Ascending aorta (tissue), 2 donors: ENCODE measurements around the gene ABCF1. TPM values are rescaled to one million over a fixed set of nuclear protein-coding genes. Genes with fewer than 3 reads are reported as not detected.

Experiments used
- DNase-seq, 2 donors: peaks; one replicate each; pipeline ENCODE4 v3.0.0-alpha.2; 2019; ENCODE audit warnings: low spot score in 2 of 2
- H3K27ac ChIP-seq, 2 donors: fragments of 200-600 bp; sonication (generic); one replicate each; pipeline ENCODE4 v1.5.1; 2016 to 2017; ENCODE audit warnings: mild to moderate bottlenecking in 1 of 2
- H3K27me3 ChIP-seq: fragments of 200-600 bp; sonication (generic); one replicate; pipeline ENCODE4 v1.5.1; 2017
- H3K36me3 ChIP-seq, 2 donors: fragments of 200-600 bp; sonication (generic); one replicate each; pipeline ENCODE4 v1.5.1; 2016
- H3K4me1 ChIP-seq, 2 donors: fragments of 200-600 bp; sonication (generic); one replicate each; pipeline ENCODE4 v1.5.1; 2016 to 2017; ENCODE audit warnings: mild to moderate bottlenecking in 1 of 2
- H3K4me3 ChIP-seq, 2 donors: fragments of 200-600 bp; sonication (generic); one replicate each; pipeline ENCODE4 v1.5.1; 2016 to 2017; ENCODE audit warnings: mild to moderate bottlenecking in 1 of 2
- H3K9me3 ChIP-seq, 2 donors: fragments of 200-600 bp; sonication (generic); one replicate each; pipeline ENCODE4 v1.5.1; 2016
- CTCF ChIP-seq, 3 experiments: fragments of 200-600 bp in 2 of 3; fragments of 450-650 bp in 1 of 3; sonication (generic) in 2 of 3; IDR thresholded peaks; one replicate each; pipeline ENCODE4 v1.5.1; 2016 to 2019; ENCODE audit warnings: antibody characterized with exemption in 3 of 3, mild to moderate bottlenecking in 1 of 3, moderate library complexity in 1 of 3
- intact Hi-C: fragments of 100-400 bp; cut with DNase I; formaldehyde crosslinking; loops from one replicate; pipeline ENCODE4 v1.15.1; 2023
- total RNA-seq: library from RNA; depleted of rRNA; stranded (reverse); fragments of >200 nt; gene quantifications from one replicate; pipeline ENCODE4 v1.1.0, GENCODE V29; 2016

The ABCF1 gene
- total RNA-seq, 1 donor from 2014 or later = 36.6 TPM

GRCh38 chr6:30544666-30545272 is 26.5 kb upstream of the ABCF1 start:
- TF ChIP-seq CTCF (IDR thresholded peaks at IDR 0.05) = peak; percentile 70 to 84 (median 79)
- peak in 1 of 2 donors; percentile 49 for DNase-seq
- H3K4me3 ChIP-seq = no peak overlapping the region
- peaks cover 26 to 31% of the 10 kb centered on the region in 2 donors for H3K36me3 ChIP-seq
- no peaks in the 10 kb centered on the region for H3K27me3 ChIP-seq
- H3K27ac ChIP-seq = no peak overlapping the region
- intact Hi-C loops = loop anchor here (2.0 to 5.0 kb wide), 3 partner anchors 53 to 543 kb away; no protein-coding TSS in a partner anchor
- no peaks in the 10 kb centered on the region for H3K4me1 ChIP-seq
- H3K9me3 ChIP-seq = no peaks in the 10 kb centered on the region

GRCh38 chr6:30547454-30547853 is 23.8 kb upstream of the ABCF1 start:
- Histone ChIP-seq H3K27ac (no peak overlapping the region), H3K9me3 (no peaks in the 10 kb centered on the region), H3K36me3 (peaks cover 48 to 52% of the 10 kb centered on the region in 2 donors), H3K27me3 (no peaks in the 10 kb centered on the region), H3K4me3 (no peak overlapping the region), H3K4me1 (no peaks in the 10 kb centered on the region)
- intact Hi-C loops = no loop called here
- no peak for TF ChIP-seq CTCF (IDR thresholded peaks at IDR 0.05)
- DNase-seq = peak in 1 of 2 donors; percentile 33

- Histone ChIP-seq H3K4me1 (no peaks in the 10 kb centered on the region), H3K36me3 (peaks cover 57 to 62% of the 10 kb centered on the region in 2 donors), H3K27ac (no peak overlapping the region), H3K4me3 (no peak overlapping the region), H3K9me3 (no peaks in the 10 kb centered on the region), H3K27me3 (no peaks in the 10 kb centered on the region)
- intact Hi-C loops = no loop called here
- no peak for TF ChIP-seq CTCF (IDR thresholded peaks at IDR 0.05)
- peak in 1 of 2 donors; percentile 53 for DNase-seq
Measured at GRCh38 chr6:30548375-30548774, 22.9 kb upstream of the ABCF1 start.

GRCh38 chr6:30554404-30554803 is 16.8 kb upstream of the ABCF1 start:
- Histone ChIP-seq H3K27ac (peak overlapping the region in 1 of 2 donors; percentile 100), H3K36me3 (peaks cover 35 to 40% of the 10 kb centered on the region in 2 donors), H3K9me3 (no peaks in the 10 kb centered on the region), H3K4me1 (peaks cover 5 to 19% of the 10 kb centered on the region in 2 donors), H3K4me3 (peak overlapping the region in 1 of 2 donors; percentile 85), H3K27me3 (no peaks in the 10 kb centered on the region)
- intact Hi-C loops = loop anchor here (10.0 kb wide), 2 partner anchors 210 to 490 kb away; partner anchors contain the start of genes POLR1H, PPP1R11 and RPP21
- no peak for TF ChIP-seq CTCF (IDR thresholded peaks at IDR 0.05)
- no peak for DNase-seq

- Histone ChIP-seq H3K4me1 (peaks cover 5 to 19% of the 10 kb centered on the region in 2 donors), H3K36me3 (peaks cover 32 to 39% of the 10 kb centered on the region in 2 donors), H3K27me3 (no peaks in the 10 kb centered on the region), H3K4me3 (peak overlapping the region; percentile 80 to 85), H3K27ac (peak overlapping the region; percentile 98 to 100), H3K9me3 (no peaks in the 10 kb centered on the region)
- DNase-seq = peak in 1 of 2 donors; percentile 80
- TF ChIP-seq CTCF (IDR thresholded peaks at IDR 0.05) = no peak
- intact Hi-C loops = loop anchor here (5.0 to 10.0 kb wide), 3 partner anchors 127 to 490 kb away; partner anchors contain the start of genes POLR1H, PPP1R11 and RPP21
Measured at GRCh38 chr6:30554962-30555815, 16.1 kb upstream of the ABCF1 start.
